Liver (tissue), 3 donors: ENCODE results near the gene NCAM1.

Experiments used
- CTCF ChIP-seq: fragments of 150-350 bp; IDR thresholded peaks from 2 replicates; pipeline ENCODE4 v1.5.1; 2017; ENCODE audit warnings: improper control_type of control experiment, low read depth, low read length; ENCODE audit not compliant: missing input control
- EGR1 ChIP-seq, 2 donors: IDR thresholded peaks; 2 replicates each; pipeline ENCODE4 v1.6.1; 2016 to 2018; ENCODE audit warnings: antibody characterized with exemption in 2 of 2, low read depth in 2 of 2
- GABPA ChIP-seq, 2 donors: IDR thresholded peaks in 1 of 2; conservative IDR thresholded peaks in 1 of 2; 2 replicates each; pipeline ENCODE4 v1.6.1; 2016; ENCODE audit warnings: antibody characterized with exemption in 2 of 2, mild to moderate bottlenecking in 1 of 2, moderate library complexity in 1 of 2
- JUND ChIP-seq, 2 donors: IDR thresholded peaks; 2 replicates each; pipeline ENCODE4 v1.6.1; 2016; ENCODE audit warnings: antibody characterized with exemption in 2 of 2
- RAD21 ChIP-seq, 2 donors: IDR thresholded peaks; 2 replicates each; pipeline ENCODE4 v1.6.1; 2016; ENCODE audit warnings: antibody characterized with exemption in 2 of 2, mild to moderate bottlenecking in 2 of 2
- TAF1 ChIP-seq: conservative IDR thresholded peaks from 2 replicates; pipeline ENCODE4 v1.6.1; 2016; ENCODE audit warnings: antibody characterized with exemption, mild to moderate bottlenecking
- YY1 ChIP-seq: IDR thresholded peaks from 2 replicates; pipeline ENCODE4 v1.6.1; 2016; ENCODE audit warnings: antibody characterized with exemption, mild to moderate bottlenecking
- TF ChIP-seq, protein P1 (sequence below): IDR thresholded peaks from 2 replicates; pipeline ENCODE4 v1.6.1; 2016; ENCODE audit warnings: antibody characterized with exemption
- TF ChIP-seq, protein P2 (sequence below): IDR thresholded peaks from 2 replicates; pipeline ENCODE4 v1.6.1; 2016; ENCODE audit warnings: antibody characterized with exemption
- donor health status: healthy.
- donor health status: healthy.

- no peak for TF ChIP-seq GABPA (IDR thresholded peaks at IDR 0.05 in 1 of 2, conservative IDR thresholded peaks at IDR 0.05 in 1 of 2)
- TF ChIP-seq CTCF = no peak
- no peak for TF ChIP-seq TAF1
- no peak for TF ChIP-seq YY1
- TF ChIP-seq JUND (IDR thresholded peaks at IDR 0.05) = no peak
- no peak for TF ChIP-seq RAD21 (IDR thresholded peaks at IDR 0.05)
- TF ChIP-seq, protein P1, sequence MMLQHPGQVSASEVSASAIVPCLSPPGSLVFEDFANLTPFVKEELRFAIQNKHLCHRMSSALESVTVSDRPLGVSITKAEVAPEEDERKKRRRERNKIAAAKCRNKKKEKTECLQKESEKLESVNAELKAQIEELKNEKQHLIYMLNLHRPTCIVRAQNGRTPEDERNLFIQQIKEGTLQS = no peak
- TF ChIP-seq EGR1 (IDR thresholded peaks at IDR 0.05; ENCODE audit: low read depth in 2 of 2) = no peak
- TF ChIP-seq, protein P2, sequence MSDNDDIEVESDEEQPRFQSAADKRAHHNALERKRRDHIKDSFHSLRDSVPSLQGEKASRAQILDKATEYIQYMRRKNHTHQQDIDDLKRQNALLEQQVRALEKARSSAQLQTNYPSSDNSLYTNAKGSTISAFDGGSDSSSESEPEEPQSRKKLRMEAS = no peak
Measured at GRCh38 chr11:113316256-113316655, 355.0 kb downstream of the NCAM1 start.
